NCI-H345 treated with DMSO at 0.1 percent for 48 hours (cell line): Measurements from ENCODE around the gene TMEM87B.

Experiments
- DNase-seq: peaks from one replicate; lab custom pipeline; 2025; ENCODE audit not compliant: unreplicated experiment; lab: John Stamatoyannopoulos, UW

TMEM87B gene

DNA sequence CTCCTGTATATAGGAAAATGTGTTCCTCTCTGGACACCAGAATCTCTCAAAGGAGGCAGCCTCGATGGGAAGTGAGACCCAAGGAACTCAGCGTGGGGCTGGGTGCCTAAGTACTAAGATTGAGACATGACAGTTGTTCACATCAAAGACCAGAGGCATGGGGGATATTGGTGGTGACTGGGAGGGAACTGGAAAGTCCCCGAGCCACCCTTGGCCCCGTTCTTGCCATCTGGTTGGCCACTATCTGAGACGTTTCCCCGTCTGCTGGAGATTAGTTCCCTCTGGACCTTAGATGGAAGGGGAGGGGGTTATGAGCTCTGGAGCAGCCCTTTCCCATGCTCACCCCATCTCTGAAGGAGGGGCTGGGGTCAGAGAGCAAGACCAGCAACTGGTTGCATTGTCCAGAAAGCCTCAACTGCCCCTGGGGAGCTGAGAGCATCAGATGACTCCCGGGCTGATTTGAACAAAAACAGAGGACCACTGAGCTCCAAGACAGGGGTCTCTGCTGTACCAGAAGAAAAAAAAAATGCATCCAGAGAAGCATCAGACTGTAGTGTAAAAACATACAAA, 94.9 kb downstream of the TMEM87B start:
- DNase-seq, result no peak

DNA sequence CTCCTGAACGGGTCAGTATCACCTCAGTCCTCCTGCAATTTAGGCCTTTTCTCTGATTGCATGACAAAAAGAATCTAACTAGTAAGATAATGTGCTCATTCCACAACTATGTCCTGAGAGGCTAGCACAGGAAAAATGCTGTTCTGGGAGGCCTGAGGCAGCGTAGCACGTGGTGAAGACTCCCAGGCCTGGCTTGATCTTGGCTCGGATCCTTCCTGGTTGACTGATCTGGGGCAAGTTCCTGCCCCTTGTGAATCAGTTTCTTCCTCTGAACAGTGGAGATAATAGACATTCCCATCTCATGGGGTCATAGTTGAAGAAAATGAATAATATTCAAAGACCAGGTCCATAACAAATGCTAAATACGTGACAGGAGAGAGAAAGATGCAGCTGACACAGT, 95.4 kb downstream of the TMEM87B start:
- DNase-seq, result no peak

DNA sequence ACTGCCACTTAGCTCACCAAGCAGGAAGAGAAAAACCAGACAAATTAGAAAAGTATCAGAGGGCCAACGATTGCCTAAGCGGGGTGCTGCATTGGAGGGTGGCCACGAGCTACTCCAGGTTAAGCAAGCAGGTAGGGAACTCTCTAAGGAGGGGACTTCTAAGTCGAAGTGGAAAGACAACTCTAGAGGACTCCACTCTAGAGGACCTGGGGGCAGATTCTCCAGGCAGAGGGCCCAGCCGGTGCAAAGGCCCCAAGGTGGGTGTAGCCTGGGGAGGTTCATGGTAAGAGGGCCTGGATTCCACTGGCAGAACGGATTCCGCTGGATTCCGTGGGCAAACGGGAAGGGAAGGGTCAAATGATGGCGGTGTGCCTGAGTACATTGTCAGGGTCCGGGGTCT, 95.8 kb downstream of the TMEM87B start:
- DNase-seq, result no peak

DNA sequence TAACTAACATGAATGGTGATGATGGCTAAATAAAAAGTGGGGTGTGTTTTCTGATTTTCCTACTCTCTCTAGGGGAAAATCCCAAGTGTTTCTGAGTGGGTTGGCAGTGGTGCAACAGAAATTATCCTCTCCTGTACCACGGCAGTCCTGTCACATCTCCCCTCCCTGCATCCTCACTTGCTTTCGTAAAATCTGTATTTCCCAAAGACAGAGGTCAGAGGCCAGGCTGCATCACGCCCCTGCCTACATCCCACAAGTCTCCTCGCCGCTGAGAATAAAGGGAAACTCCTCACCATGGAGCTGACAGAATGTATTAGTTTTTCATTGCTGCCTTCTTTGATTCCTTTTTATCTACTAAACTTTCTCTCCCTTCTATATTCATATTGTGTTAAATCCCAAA, 96.2 kb downstream of the TMEM87B start:
- DNase-seq, result no peak

DNA sequence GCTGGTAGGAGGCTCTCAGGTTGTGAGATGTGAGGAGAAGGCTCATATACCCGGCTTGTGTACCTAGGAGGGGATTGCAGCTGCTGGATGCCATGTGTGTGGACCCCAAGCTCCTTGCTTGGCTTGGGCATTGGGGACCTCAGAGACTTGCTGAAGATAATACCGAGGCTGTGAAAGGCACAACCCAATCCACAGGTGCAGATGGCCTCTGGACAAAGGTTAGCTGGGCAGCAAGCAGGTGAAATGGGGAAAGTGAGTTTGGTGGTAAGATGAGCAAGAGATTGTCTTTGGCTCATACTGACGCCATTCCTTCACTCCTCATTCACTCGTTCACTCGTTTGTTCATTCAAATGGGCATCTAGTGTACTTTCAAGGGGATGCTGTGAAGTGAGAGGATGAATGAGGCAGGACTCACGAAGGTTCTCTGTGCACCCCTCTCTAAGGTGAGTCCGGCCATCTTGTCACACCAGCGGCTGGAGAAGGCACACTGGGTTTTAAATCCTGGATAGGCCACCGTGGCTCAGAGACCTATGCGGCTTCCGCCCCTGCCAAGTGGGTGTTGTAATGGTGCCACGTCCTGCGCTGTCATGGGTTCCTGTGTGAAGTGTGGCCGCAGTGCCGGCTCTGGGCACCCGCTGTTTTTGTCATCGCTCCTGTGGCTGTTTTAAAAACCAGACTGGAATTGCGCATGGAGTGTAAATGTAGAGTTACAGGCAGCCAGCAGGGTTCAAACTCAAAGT, 96.8 kb downstream of the TMEM87B start:
- DNase-seq, result no peak

DNA sequence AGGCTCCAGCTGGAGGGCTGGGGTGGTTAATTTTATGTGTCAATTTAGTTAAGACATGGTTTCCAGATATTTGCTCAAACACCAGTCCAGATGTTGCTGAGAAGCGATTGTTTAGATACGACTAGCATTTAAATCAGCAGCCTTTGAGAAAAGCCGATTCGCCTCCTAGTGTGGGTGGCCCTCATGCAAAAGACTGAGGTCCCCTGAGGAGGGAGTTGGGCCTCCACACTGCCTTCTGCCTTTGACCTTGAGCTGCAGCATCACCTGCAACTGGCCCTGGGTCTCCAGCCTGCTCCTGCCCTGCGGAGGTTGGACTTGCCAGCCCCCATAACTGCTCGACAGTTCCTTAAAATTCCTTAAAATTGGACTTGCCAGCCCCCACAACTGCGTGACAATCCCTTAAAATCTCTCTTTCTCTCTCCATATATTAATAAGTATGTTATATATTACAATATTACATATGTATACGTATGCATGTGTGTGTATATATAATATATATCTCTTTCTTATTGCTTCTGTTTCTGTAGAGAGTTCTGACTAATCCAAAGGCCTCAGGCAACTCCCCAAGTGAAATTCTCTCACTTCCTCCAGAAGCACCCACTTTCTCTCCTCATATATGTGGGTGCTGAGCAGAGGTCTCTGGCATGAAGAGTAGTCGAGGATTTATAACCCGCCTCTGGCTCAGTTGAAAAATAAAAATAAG, 97.6 kb downstream of the TMEM87B start:
- no peak for DNase-seq

DNA sequence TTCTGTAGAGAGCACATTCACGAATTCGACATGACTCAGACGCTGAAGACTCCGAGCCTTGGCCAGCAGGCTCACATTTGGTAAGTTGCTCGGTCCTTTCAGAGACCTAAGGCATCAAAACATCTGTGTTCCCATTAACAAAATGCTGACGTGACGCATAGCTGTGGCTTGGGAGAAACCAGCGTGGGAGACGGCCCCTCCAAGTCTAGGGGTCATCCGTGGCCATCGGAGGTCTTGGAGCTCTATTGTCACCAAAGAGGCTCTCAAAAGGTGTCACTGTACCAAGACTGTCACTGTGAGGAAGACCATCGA, 98.1 kb downstream of the TMEM87B start:
- no peak for DNase-seq

DNA sequence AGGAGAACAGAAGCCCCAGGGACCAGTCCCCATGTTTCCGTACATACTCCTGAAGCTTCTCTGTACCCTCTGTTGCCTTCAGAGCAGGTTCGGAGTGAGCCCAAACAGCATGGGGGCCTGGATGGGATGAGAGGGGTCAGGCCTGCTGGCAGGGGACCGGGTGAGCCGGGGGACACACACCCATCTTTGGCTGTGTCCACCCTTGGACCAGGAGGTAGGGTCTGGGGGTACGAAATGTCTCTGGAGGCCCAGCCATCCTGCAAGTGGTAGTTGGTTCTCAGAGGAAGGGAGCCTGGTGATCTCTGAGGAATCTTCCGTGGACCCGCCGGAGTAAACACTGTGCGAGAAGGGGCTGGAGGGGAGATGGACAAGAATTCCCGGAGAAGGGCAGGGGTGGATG, 98.4 kb downstream of the TMEM87B start:
- DNase-seq, result no peak

DNA sequence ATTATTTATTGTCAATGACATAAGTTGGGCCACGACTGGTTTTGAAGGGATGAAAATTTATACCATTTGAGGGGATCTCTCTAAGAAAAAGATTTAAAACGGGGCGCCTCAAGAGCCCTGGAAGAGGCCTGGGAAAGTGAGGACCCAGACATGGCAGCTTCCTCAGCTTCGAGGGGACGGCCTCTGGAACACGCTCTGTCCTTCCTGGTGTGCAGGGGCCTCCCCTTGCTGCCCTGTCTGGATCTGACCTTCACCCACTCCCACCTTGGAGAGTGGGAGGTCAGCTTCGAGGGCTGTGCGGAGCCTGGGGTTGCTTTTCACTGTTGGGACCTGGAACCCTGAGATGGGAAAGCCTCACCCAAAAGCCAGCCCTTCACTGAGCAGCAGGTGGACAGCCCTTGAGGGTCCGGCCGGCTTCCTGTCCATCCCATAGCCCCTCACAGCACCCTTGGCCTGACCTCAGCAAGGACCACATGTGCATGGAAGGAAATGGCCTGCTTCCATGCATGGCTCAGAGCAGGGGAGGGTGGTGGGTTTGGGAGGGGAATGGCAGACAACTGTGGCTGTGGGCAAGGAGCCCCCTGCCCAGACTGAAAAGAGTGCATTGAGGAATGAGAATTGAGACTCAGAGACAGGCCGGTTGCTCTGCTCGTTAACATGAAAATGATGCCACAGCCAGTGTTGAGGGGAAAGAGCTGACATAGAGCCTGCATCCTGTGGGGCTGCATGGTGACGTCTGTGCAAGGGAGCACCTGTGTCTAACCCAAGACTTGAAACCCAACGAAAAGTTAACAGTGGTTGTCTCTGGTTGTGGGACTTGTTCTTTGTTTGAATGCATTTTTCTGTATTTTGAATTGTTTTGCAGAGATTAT, 99.4 kb downstream of the TMEM87B start:
- DNase-seq, result no peak

DNA sequence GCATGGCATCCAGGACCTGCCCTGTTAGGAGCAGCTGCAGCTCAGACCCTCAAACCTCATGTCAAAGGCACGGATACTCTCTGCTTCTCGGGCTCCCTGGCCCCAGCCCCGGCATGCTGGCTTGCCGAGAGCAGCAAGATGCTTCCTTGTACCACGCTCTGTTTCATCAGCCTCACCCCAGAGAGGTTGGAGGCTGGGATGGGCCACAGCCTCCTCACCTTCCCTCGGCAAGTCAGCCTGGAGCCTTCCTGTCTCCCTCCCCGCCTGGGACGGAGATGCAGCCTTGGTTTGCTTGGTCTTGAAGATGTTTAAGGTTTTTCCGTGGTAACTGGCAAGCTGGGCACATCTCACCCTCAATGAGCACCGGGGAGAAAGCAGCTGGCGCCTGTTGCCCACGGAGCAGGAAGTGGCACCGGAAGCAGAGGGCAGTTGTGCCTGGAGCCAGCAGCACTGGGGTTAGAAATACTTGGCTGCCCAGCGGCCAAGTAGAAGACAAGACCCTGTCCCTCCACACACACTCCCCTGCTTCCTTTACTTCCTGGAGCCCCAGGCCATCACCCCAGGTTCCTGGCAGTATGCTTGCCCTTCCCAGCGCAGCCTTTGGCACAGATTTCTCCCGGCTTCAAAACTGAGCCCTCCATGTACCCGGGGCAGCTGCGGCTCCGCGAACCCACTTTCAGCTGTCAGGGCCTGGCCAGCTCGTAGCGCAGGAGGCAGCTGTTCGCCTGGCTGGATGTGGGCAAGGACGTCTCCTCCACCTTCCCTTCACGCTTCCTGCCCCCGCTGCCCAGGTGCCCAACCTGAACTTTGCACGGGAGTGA, 100.5 kb downstream of the TMEM87B start:
- no peak for DNase-seq

DNA sequence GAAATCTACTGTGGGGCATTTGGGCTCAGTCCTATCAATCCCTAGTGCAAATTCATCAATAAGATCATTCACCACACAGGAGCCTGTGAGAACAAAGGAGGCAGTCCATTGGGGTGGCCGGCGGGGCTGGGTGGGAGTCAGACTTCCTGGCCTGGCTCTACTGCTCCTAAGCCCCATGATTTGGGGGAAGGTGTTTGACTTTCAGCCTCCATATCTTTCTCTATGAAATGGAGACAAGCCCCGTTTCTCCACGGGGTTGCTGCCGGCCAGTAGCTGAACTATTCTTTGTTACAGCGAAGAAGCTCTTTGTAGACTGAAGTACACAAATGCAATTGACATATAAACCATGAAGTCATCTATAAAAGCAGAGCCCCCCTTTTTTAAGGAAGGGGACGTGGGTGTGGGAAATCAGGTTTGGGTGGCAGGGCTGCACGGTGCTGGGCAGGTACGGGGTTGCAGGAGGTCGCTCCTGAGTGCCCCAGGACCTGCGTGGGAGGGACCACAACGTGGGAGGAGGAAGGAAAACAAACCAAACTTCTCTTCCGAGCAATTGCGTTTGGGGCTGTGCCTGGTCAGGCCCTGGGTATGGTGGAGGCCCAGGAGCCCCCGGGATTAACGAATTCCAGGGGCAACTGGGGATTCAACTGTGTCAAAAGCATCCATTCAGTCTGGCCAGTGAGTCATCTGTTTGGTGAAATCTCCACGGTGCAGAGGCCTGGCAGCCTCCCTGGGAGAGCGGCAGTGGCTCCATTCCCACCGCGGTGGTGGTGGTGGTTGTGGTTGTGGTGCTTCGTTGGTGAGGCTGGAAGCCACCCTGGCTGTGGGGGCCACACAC, 101.3 kb downstream of the TMEM87B start:
- no peak for DNase-seq

DNA sequence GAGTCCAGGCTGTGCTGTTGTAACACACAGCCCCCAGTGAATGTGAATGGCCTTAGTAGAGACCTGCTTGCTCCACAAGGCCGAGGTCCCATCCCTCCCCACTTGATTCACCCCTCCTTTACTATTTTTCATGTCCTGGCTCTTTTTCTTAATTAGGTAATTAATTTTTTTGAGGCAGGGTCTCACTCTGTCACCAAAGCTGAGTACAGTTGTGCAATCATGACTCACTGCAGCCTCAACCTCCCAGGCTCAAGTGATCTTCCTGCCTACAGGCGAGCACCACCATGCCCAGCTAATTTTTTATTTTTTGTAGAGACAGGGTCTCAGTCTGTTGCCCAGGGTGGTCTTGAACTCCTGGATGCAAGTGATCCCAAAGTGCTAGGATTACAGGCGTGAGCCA, 102.4 kb downstream of the TMEM87B start:
- DNase-seq, result no peak

DNA sequence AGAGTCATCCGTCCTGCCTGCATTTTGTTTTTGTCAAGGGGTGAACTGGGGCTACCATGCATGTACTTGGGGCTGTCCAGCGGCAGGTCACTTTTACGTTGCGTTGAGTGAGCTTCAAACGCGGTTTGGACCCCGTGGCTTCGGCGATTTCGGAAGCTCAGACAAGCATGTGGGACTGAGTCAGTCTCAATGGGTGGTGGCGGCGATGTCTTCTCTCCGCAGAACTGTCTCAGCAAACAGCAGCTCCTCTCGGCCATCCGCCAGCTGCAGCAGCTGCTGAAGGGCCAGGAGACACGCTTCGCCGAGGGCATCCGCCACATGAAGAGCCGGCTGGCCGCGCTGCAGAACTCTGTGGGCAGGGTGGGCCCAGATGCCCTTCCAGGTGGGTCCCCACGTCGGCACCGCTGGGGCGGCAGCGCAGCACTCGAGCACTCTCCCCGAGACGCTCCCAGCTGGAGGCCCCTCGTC, 104.4 kb downstream of the TMEM87B start:
- DNase-seq, result no peak

DNA sequence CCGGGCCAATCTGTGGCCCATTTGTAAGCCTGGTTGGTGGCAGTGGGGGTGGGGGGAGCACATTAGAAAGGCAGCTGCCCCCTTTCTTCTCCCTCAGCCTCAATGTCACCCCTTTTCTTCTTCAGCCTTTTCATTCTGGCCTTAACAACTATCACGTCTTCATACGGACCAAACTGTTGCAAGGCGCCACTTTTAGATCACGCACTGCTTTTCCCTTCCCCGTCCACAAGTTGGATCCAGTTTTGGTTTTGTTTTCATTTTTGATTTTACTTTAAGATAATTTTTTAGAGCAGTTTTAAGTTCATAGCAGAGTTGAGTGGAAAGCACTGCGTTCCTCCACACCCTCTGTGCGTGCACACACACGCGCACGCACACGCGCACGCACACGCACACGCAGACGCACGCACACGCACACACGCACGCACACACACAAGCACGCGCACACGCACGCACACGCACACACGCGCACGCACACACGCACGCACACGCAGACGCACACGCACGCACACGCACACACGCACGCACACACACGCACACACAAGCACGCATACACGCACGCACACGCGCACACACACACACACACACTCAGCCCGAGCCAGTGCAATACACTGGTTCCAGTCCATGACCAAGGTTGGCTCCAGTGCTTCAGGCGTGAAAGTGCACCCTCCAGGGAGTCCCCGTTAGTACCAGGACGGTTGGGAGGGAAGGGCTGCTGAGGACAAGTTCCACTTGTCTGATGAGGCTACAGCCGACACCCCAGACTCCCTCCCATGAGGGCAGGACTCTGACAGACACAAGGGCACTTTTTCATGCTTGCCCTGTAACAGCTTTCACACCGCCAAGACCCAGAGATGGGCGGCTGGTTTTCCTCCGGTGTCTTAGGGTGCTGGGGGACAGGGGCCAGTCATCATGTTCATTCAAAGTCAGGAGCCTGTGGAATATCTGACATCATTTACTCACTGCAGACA, 105.5 kb downstream of the TMEM87B start:
- no peak for DNase-seq

DNA sequence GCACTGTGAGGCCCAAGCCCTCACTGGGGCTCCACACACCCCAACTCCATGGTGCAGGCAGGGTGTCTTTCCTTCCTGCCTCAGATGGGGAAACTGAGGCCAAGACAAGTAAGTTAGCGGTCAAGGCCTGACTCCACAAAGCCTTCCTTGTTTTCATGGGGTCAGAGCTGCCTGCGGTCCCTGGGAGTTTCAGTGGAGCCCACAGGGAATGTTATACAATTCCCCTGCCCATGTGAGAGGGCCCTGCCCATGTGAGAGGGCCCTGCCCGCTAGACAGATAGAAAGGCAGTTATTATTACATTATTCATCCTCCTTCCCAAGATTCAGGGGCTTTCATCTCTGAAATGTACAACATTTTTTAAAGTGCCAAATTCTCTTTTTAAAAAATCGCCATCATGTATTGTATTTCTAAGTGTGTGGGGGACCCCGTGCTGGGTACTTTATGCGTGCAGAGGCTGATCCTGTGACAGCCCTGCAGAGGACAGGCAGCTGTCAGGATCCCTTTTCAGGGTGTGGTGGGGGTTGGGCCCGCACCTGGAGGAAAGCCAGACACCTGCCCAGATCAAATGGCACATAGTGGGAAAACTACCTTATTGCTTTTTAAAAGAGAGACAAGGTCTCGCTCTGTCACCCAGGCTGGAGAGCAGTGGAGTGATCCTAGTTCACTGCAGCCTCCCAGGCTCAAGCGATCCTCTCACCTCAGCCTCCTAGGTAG, 106.5 kb downstream of the TMEM87B start:
- DNase-seq, result peak; percentile 83

DNA sequence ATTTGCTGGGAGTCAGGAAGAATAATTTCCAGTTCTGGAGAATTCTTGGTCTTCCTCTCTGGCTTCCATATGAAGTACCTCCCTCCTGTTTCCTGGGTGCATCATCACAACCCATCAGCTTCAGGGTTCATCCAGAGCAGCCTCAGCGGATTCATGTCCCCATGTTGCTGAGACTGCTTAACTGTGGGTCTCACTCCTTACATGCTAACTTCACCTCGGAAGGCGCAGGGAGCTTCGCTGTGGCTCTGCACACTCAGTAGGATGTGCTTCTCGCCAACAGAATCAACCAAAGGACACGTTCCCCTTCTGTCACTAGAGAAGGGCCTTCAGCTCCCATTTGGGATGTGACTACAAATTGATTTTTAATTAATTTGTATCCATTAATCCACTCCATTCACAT, 107.3 kb downstream of the TMEM87B start:
- no peak for DNase-seq

DNA sequence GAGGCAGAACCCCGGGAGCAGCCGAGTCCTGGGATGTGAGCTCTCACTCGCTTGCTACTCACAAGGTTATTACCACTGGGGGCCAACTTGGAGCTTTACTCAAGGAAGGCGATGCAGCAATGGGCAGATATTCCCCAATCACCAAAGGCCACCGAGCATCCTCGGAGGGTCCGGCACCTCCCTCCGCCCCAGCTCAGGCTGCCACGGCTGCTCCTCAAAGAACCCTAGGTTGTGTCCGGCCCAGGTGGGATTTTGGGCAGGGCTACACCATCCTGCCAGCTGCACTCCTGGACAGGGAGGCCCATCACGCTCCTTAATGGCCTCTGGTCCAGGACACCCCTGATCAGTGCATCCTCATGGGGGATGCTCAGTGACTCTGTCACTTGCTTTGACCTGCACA, 107.9 kb downstream of the TMEM87B start:
- no peak for DNase-seq

DNA sequence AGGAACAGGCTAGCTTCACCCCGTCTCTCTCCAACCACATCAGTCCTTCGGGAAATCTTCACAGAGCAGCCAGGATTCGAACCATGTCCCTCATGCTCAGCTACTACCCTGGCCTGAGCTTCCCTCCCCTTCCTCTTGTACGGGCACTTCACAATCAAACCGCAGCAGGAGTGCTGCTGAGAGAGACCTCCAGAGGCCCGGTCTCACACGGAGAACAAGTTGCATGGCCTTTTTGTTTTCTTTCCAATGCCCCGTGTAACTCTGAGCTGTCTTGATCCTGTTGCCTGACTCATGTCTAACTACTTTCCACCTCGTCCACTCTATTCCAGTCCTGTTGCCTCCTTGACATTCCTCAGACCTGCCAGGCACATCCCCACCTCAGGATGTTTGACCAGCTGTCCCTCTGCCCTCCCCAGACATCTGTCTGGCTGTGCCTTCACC, 108.5 kb downstream of the TMEM87B start:
- no peak for DNase-seq
